Tibial nerve (tissue), 4 donors: Measurements from ENCODE around the gene SPATA16. TPM values are rescaled to one million over a fixed set of nuclear protein-coding genes. Genes with fewer than 3 reads are reported as not detected.

Experiments
- DNase-seq, 2 donors: peaks; one replicate each; pipeline ENCODE4 v3.0.0-alpha.2; 2019; ENCODE audit warnings: low spot score in 2 of 2
- H3K27ac ChIP-seq, 4 donors: fragments of 200-600 bp; sonication (generic) in 3 of 4; one replicate each; pipeline ENCODE4 v1.5.1; 2017 to 2019; ENCODE audit warnings: mild to moderate bottlenecking in 1 of 4
- H3K27me3 ChIP-seq, 2 donors: fragments of 200-600 bp; sonication (generic) in 1 of 2; one replicate each; pipeline versions ENCODE4 v1.5.1 to v1.6.0; 2017 to 2019
- H3K36me3 ChIP-seq, 3 donors: fragments of 200-600 bp; sonication (generic); one replicate each; pipeline ENCODE4 v1.5.1; 2018 to 2019
- H3K4me1 ChIP-seq, 4 donors: fragments of 200-600 bp; sonication (generic) in 3 of 4; one replicate each; pipeline ENCODE4 v1.5.1; 2017 to 2019
- H3K4me3 ChIP-seq, 4 donors: fragments of 200-600 bp; sonication (generic) in 3 of 4; one replicate each; pipeline ENCODE4 v1.5.1; 2017 to 2019; ENCODE audit warnings: mild to moderate bottlenecking in 1 of 4, moderate library complexity in 1 of 4
- H3K9me3 ChIP-seq, 4 donors: fragments of 200-600 bp; sonication (generic) in 3 of 4; one replicate each; pipeline ENCODE4 v1.5.1; 2017 to 2019
- CTCF ChIP-seq, 5 experiments: fragments of 200-600 bp in 3 of 5; fragments of 450-650 bp in 2 of 5; sonication (generic) in 3 of 5; IDR thresholded peaks; one replicate each; pipeline ENCODE4 v1.5.1; 2016 to 2019; ENCODE audit warnings: antibody characterized with exemption in 5 of 5, mild to moderate bottlenecking in 3 of 5, moderate library complexity in 2 of 5
- EP300 ChIP-seq, 2 donors: sonication (generic); formaldehyde crosslinking; IDR thresholded peaks; one replicate each; pipeline ENCODE4 v1.6.1; 2017; ENCODE audit warnings: antibody characterized with exemption in 2 of 2, mild to moderate bottlenecking in 1 of 2
- POLR2A ChIP-seq, 2 donors: fragments of 450-650 bp; IDR thresholded peaks; one replicate each; pipeline ENCODE4 v1.6.1; 2017; ENCODE audit warnings: antibody characterized with exemption in 2 of 2, mild to moderate bottlenecking in 2 of 2, moderate library complexity in 2 of 2
- WGBS, 2 donors: methylation state at CpG; one replicate each; pipeline ENCODE4 v1.1.5; 2018; 5-methylcytosine and 5-hydroxymethylcytosine counted together
- total RNA-seq, 4 donors: library from RNA; depleted of rRNA; stranded (reverse); fragments of >200 nt; gene quantifications; one replicate each; pipeline ENCODE4 v1.1.0, GENCODE V29; 2016

SPATA16 gene
- total RNA-seq, 4 donors from 2014 or later: not detected

GRCh38 chr3:172939651-172940293 is 201.3 kb downstream of the SPATA16 start:
- DNase-seq: no peak
- Histone ChIP-seq H3K4me3 (no peak overlapping the region), H3K4me1 (no peaks in the 10 kb centered on the region), H3K9me3 (no peaks in the 10 kb centered on the region), H3K27me3 (no peaks in the 10 kb centered on the region), H3K36me3 (no peaks in the 10 kb centered on the region), H3K27ac (no peak overlapping the region)
- WGBS, 2 donors: 88 to 100% methylated on average over 2 of the region's 2 CpGs
- TF ChIP-seq CTCF (IDR thresholded peaks at IDR 0.05) (no peak), EP300 (IDR thresholded peaks at IDR 0.05) (no peak), POLR2A (IDR thresholded peaks at IDR 0.05) (no peak)

GRCh38 chr3:172938788-172939187 is 202.2 kb downstream of the SPATA16 start:
- Histone ChIP-seq H3K27me3 (no peaks in the 10 kb centered on the region), H3K27ac (no peak overlapping the region), H3K4me1 (no peaks in the 10 kb centered on the region), H3K4me3 (no peak overlapping the region), H3K9me3 (no peaks in the 10 kb centered on the region), H3K36me3 (no peaks in the 10 kb centered on the region)
- no peak for DNase-seq
- TF ChIP-seq CTCF (IDR thresholded peaks at IDR 0.05): no peak
- 20 to 36% methylated on average over 4 of the region's 4 CpGs for WGBS, 2 donors

GRCh38 chr3:172931746-172932285 is 209.2 kb downstream of the SPATA16 start:
- Histone ChIP-seq H3K9me3 (no peaks in the 10 kb centered on the region), H3K4me1 (no peaks in the 10 kb centered on the region), H3K27ac (no peak overlapping the region), H3K27me3 (no peaks in the 10 kb centered on the region), H3K36me3 (no peaks in the 10 kb centered on the region), H3K4me3 (no peak overlapping the region)
- TF ChIP-seq EP300 (IDR thresholded peaks at IDR 0.05): no peak
- TF ChIP-seq POLR2A (IDR thresholded peaks at IDR 0.05): no peak
- TF ChIP-seq CTCF (IDR thresholded peaks at IDR 0.05): no peak
- no peak for DNase-seq

- Histone ChIP-seq H3K9me3 (no peaks in the 10 kb centered on the region), H3K27ac (no peak overlapping the region), H3K36me3 (no peaks in the 10 kb centered on the region), H3K27me3 (no peaks in the 10 kb centered on the region), H3K4me3 (no peak overlapping the region), H3K4me1 (no peaks in the 10 kb centered on the region)
- TF ChIP-seq POLR2A (IDR thresholded peaks at IDR 0.05): no peak
- no peak for DNase-seq
- WGBS, 2 donors: 82% methylated on average over 1 of the region's 1 CpG
Measured at GRCh38 chr3:172929451-172929850, 211.6 kb downstream of the SPATA16 start.

- WGBS, 2 donors: 71 to 90% methylated on average over 3 of the region's 3 CpGs
- Histone ChIP-seq H3K36me3 (no peaks in the 10 kb centered on the region), H3K27me3 (no peaks in the 10 kb centered on the region), H3K4me1 (no peaks in the 10 kb centered on the region), H3K4me3 (no peak overlapping the region), H3K27ac (no peak overlapping the region), H3K9me3 (no peaks in the 10 kb centered on the region)
- TF ChIP-seq POLR2A (IDR thresholded peaks at IDR 0.05): no peak
- TF ChIP-seq CTCF (IDR thresholded peaks at IDR 0.05): no peak
- TF ChIP-seq EP300 (IDR thresholded peaks at IDR 0.05): no peak
- DNase-seq: no peak
Measured at GRCh38 chr3:172924546-172924945, 216.5 kb downstream of the SPATA16 start.
